ENCODE data around the gene OLFM3. TPM values are rescaled to one million over a fixed set of nuclear protein-coding genes. Genes with fewer than 3 reads are reported as not detected.
A peak's percentile ranks its signal among the peaks of the same experiment; 100 is the strongest.

OLFM3 gene
- total RNA-seq, 1 donor from 2014 or later: not detected

DNA sequence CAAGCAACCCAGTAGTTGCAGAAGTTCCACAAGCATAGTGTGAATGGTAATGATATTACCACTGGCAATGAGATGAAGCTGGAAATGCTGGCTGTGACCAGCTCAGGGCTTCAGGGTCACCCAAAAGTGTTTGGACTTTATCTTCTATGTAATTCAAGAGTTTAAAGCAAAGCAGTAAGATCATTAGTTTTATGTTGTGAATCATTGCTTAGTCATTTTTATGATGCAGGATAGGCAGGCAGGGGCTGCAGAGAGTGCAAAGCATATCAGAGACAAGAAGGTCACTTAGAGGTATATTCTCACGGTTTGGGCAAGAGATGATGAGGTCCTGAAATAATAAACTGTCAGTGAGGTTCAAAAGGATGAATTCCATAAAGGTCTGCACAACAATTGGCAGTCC, 147.4 kb downstream of the OLFM3 start:
- DNase-seq (ENCODE audit: low read depth in 2 of 2): no peak

DNA sequence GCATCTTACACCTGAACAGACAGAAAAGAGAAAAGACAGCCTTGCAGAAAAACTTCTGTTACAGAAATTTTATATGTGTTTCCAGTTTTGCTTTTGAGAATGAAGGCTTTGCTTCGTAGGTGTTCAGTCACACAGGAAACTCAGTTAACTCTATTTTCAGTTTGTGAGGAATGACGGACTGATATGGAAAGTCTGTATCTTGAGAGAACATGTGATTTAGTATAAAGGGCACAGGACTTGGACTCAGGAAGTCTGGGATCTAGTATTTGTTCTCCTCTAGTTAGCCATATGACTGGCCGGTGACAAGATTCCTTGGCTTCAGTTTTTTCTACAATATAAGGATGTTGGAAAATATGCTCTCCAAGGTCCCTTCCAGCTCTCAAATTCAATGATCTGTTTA, 149.1 kb downstream of the OLFM3 start:
- no peak for DNase-seq (ENCODE audit: low read depth in 2 of 2)

DNA sequence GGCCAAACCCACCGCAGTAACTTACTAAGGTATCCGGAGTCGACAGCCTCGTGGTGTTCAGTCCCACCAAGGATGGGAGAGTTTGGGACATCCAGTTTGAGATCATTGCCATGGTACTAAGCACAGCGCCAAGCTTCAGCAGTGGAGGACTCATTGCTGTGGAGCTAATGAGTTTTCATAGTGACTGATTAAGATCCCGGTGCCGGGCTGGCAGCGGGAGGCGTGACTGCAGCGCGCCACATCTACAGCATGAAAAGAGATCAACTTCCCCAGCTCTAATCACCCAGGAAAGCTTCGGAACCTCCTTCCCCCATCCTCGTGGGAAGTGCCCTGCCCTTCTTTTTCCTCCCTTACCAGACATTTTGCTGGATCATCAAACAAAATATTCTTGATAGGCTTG, 149.9 kb downstream of the OLFM3 start:
- no peak for DNase-seq (ENCODE audit: low read depth in 2 of 2)

DNA sequence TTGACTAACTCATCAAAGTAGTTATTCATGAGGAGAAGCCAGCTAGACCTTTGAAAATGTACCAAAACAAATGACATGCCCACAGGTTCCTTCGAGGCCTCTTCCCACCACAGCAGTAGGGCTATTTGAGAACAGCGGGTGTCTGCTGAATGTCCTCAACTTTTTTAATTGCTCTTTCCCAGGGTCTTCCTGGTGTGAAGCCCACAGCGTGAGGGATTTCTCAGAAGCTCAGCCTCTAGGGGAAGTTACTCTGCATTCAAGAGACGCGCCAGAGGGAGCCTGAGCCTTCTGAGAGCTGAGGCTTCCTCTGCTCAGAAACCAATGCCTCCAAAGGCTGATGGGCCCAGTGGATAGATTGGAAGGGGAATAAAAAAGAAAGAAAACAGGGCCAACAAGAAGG, 153.6 kb downstream of the OLFM3 start:
- no peak for DNase-seq (ENCODE audit: low read depth in 2 of 2)

DNA sequence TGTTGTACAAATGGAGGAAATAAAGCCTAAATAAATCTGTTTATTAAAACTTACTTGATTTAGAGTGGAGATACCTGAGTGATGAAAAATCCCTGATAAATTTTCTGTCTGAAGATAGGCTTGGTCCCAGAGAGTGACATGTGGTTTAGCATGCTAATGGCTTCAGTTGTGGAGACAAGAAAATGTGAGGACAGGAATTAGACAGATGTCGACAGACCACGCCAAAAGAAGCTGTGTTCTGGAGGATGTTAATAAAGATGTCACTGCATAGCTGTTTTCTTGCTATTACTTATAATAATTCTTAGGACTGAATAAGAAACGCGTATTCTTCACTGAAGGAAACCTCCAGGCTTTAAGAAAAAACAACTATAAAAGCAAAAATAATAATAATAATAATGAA, 154.9 kb downstream of the OLFM3 start:
- no peak for DNase-seq (ENCODE audit: low read depth in 2 of 2)

DNA sequence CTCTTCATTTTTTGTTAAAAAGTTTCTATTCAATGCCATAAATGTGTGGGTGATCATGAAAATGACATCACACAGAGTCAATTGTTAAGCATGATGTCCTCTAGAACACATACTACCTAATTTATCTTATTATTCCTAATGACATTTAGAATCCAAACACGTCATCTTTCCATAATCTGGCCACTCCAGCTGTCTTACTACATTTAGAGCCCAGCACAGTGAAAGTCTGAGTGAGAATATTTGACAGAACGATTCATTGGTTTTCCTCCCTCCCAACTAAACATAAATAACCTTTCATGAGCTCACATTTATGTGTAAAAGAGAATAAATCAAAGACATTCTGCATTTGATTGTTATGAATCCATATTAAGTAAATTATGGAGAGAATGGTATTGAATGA, 160.7 kb downstream of the OLFM3 start:
- no peak for DNase-seq (ENCODE audit: low read depth in 2 of 2)

DNA sequence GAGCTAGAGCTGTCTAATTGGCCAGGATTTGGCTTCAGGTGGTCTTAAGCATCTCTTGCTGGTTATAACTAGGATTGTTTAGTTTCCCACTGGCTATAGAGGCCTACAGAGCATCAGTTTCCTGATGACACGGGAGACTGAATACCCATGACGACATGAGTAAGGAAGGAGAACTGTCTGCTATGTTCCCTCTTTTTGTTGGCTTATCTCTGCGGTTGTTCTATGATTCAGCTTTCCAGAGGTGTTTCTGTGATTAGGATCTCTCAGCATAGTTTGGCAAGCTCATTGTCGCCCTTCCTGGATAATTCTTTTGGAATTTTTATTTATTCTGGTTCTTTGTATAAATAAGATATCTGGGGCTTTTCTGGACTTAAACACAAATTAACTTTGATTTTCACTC, 163.4 kb downstream of the OLFM3 start:
- DNase-seq (ENCODE audit: low read depth in 2 of 2): no peak

DNA sequence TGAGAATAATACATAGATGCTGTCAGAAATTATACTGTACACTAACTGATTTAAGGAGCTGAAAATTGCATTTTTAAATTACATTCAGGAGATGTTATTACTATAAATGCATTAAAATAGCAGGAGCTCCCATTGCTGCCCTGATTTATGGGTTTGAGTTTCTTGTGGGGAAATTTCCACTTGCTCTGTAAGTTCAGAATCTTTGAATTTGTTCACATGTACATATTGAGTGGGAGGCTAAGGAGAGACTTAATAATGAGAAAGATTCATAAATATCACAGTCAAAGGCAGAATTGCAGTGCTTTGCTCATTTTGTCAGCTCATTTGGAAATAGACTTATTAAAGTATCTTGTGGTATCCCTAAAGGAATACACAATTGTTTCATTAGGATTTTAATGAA, 170.3 kb downstream of the OLFM3 start:
- DNase-seq (ENCODE audit: low read depth in 2 of 2): no peak

DNA sequence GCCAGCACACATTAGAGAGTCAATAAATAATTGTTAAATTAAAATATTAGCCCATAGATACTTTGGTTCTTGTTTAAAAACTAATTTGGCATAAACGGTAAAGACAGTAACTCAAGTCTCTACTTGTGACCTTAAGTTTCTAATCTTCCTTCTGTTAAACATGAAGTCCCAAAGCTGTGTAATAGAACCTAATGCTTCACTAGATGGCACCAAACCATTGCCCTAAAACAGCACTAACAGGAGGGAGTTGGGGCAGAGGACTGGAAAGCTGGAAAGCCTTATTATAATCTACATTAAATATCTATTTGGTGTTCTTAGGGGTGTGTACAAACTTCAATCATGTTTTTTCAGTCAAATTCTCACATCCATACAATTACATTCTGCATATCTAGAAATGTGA, 176.7 kb downstream of the OLFM3 start:
- peak in 1 of 2 donors; percentile 5 for DNase-seq (ENCODE audit: low read depth in 2 of 2)

DNA sequence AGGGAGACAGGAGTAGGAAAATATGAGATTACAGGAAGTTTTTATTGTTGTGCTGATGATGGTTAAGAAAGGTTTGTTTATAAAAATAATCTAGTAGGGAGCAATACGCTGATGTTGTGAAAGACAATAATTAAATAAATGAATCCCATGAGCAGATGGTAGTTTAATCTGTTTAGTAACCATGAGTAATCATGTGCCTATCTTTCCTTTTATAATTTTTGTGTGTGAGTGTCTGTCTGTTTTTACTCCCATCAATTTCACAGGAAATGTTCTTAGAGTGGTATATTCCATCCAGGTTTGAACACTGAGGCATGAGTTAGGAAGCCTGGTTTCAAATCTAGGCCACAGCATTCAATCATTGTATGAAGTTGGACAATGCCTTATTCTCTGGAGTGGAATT, 180.5 kb downstream of the OLFM3 start:
- DNase-seq (ENCODE audit: low read depth in 2 of 2): no peak

DNA sequence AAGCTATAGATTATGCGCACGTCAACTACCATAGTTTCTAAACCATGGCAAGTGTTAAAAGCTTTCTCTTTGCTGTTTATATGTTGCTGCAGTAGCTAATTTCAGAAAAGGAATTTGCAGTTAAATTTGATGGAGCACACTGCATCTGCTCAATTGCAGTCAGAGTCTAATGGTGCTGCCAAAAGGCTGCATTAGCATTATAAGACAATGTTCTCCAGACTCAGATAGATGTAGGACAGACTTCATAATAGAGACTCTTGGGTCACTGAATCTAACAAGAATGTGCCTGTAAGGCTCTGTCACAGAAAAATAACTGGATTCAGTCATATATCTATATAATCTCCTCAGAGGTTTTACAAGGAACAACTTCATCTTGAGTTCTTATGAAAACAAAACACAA, 198.3 kb downstream of the OLFM3 start:
- DNase-seq (ENCODE audit: low read depth in 2 of 2): no peak

DNA sequence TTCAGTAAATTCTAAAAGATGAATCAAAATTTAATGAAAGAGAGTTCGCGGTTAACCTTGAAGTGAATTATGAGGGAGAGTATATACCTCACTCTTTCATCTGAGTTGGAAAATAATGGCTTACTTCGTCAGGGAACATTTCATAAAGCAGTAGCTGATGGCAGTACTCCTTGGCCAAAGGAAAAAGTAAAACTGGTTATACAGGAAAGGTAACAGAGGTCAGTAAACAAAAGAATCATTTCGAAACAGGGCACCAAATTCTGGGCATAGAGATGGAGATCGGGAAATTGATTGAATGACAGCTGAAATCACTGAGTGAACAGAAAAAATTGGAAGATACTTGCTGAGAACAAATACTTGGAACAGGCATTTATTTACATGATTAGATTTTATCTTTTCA, 199.0 kb downstream of the OLFM3 start:
- no peak for DNase-seq (ENCODE audit: low read depth in 2 of 2)

DNA sequence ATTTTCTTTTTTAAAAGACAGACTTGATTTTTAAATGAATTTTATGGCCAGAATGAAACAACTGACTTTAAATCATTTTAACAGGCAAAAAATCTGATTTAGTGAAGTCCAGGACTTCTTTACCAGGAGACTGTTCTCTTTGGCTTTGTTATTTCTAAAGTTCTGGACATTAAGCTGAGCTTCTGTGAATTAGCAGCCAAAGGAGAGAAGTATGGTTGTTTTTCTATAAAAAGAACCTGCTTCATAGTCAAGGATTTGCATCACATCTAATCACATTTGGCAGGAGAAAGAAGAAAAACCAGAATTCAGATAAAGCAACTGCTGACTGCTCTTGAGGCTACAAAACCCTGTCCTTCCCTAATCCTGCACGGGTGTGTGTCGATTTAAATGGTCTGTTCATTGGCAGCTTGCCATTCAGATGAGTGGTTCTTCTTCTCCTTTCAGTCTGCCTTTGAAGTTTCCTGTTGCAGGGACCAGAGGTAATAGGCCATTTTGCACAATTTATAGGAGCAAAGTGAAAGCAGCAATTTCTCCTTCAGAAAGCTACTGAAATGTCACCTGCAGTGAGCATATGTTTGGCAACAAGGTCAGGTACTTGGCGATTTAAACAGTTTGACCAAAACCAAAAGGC, 215.4 kb downstream of the OLFM3 start:
- DNase-seq (ENCODE audit: low read depth in 2 of 2): no peak

DNA sequence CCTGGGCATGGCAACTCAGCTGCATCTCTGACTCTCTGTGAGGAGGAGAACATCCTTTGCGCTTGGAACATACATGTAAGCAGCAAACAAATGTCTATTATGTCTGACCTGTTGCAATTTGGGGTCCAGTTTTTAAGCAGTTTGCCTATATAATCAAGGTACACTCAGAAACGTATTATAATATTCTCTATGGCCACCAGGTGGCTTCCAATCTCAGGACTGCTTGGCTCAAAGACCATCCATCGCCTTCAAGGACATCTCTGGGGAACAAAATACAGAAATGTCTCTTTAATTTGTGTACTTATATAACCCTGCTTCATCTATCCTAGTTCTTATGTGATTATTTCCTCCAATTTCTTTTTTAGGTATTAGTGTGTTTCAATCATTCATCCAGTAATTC, 227.2 kb downstream of the OLFM3 start:
- peak in 1 of 2 donors; percentile 8 for DNase-seq (ENCODE audit: low read depth in 2 of 2)

DNA sequence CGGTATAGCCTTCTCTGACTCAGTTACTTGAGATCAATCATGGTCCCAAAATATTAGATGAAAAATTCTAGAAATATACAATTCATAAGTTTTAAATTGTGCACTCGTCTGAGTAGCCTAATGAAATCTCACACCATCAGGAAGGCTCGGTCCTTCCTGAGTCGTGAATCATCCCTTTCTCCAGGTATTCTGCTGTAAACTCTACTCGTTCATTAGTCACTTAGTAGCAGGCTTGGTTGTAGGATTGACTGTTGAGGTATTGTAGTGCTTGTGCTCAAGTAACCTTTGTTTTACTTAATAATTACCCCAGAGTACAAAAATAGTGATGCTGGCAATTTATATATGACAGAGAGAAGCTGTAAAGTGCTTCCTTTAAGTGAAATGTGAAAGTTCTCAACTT, 238.7 kb downstream of the OLFM3 start:
- no peak for DNase-seq (ENCODE audit: low read depth in 2 of 2)

DNA sequence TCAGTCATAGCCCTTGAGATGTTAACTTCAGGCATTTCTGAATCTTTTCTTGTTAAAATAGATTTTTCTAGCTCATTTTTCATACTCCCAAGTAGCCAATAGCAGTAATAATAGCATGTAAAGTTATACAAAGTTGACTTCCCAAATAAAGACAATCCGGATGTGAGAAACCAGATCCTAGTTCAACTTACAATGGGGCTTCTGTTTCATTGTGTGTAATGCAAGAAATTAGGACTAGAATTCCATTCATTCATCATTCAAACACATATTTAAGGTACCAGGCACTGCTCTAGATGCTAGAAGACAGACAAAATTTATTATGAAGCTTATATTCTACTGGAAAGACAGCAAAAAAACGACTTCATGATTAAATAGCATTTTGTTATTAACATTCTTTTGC, 240.3 kb downstream of the OLFM3 start:
- no peak for DNase-seq (ENCODE audit: low read depth in 2 of 2)

Data from dermis microvascular lymphatic vessel endothelial cell (primary cell).